HG03432 (cell line): Measurements from ENCODE around the gene ATP11C.
"Not testable (repeated sequence)": the region's sequence is repeated elsewhere in the genome, so short reads cannot be mapped to it uniquely, and the experiment has no call there.

Experiments used
- ATAC-seq: cut with Tn5 transposase; IDR thresholded peaks from one replicate; pipeline ENCODE4 v1.9.1; 2021; ENCODE audit warnings: mild to moderate bottlenecking, moderate library complexity; ENCODE audit not compliant: unreplicated experiment

Gene ATP11C

DNA sequence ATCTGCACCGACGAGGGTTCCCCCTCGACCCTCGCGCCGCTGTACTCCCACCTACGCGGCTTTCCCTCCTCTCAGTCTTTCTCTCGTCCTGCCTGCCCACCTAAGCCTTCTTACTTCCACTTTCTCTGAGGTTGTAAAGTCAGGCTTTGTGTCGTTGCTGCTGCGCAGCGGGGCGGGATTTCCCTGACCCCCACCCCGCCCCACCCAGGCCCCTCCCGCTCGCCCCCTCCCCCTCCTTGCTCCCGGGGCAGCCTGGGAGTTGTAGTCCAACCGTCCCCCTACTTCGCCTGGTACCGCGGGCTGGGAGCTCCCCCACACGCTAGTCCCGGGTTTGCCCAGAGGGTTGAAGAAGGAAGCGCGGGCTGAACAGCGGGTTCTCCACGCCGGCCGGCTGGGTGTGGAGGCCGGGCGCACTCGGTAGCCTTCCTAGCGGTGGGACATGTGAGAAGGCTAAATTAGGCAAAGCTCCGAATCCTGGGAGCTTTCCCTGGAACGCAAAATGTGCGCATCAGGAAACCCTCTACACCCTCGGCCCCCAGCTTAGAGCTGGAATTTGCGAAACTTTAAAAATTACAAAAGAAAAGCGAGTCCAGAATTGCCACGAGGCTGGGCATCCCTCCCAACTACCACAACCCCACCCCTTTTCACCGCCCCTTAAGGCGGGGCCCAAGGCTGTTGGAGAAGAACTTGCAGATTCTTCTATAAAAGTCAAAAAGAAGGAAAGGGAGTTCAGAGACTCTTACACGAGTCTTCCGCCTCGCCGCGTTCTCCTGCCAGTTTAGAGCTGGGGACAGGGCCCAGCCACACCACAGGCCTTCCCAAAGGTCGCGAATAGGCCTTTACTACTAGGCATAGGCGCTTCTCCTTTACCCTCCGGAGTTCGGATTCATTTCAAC lies at the start of gene ATP11C:
Gene ATP11C, minus strand, starts transcription at position 153 of the 896 bp plus-strand sequence. CDS start 1,011 bp downstream, outside the sequence.
- peak; percentile 83 for ATAC-seq

DNA sequence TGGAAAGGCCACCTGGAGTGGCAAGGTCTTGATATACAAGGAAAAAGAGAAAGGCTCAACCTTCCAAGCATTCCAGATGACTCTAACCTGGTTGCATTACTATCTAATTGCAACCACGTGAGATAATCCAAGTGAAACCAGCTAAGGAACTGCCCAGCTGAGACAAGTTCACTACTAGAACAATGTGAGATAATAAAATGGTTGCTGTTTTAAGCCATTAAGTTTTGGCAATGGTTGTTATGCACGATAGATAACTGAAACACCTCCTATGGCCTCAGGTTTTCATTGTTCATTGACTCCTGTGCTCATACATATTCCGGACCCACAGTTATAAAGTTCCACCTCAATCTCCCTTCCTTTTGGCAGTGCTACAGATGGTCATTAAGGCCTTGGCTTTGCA lies 41.6 kb upstream of the ATP11C start:
- no peak for ATAC-seq

DNA sequence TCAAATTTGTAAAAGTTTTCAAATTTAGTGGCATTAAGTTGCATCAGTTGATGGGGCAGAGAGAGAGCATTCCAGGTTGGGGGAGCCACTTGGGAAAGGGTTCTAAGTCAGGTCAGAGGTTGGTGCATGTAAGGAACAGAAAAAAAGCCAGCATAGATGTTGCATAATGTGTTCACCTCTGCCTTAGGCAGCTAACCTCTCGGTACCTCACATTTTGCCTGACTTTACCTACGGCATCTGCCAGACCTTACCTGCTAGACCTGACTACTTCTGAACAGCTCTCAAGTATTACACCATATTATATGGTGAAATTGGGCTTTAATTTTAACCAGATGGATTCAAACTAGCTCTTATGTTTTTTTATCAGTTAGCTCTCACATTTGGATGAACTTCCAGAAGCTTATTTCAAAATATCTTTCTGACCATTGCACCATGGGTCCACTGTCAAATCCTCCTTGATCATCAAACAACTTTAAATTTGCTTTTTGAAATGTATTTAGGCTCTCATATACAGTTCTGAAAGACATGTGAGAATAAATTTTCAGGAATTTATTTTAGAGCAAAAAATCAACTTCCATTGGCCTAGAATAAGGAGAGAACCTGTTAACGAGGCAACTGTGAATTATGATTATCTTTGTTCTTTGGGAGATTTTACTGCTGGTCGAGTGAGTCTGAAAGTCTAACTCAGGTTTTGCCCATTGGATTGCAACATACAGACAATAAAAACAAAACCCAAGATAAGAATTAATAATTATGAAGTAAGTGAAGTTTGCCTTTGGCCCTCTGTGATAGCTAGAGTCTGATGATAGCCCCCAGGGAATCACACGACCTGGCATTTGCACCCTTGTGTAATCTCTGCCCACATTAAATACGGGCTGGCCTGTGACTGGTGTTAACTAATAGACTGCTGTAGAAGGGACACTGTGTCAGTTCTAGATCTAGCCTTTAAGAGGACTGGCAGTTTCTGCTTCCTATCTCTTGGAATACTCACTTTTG lies 40.1 kb upstream of the ATP11C start:
- no peak for ATAC-seq

DNA sequence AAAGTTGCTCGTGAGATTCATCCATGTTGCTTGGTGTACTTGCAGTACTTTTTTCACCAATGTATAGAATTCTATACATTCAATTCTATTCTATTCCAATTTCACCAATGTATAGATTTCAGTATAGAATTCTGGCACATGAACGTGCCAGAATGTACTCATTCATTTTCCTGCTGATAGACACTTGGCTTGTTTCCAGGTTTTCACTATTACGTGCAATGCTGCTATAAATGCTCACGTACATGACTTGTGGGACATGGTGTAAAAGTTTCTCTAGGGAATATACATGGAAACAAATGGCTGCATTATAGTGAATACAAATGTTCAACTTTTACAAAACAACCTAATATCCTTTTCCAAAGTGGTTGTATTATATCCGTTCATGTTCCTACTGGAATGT lies 39.3 kb upstream of the ATP11C start:
- ATAC-seq: no peak

DNA sequence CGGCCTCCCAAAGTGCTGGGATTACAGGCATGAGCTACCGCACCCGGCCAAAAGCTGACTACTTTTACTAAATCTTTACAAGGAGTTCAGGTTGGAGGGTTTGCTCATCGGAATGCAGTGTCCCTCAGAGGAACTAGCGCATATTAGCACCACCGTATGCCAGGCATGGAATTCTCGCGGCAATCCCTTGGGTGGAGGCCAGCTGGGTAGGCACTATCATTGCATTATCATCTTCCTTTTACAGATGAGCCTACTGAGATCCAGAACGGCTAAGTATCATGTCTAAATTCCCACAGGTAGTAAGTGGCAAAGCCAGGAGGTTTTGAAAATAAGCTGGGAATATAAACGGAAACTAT lies 38.5 kb upstream of the ATP11C start:
- ATAC-seq: no peak

DNA sequence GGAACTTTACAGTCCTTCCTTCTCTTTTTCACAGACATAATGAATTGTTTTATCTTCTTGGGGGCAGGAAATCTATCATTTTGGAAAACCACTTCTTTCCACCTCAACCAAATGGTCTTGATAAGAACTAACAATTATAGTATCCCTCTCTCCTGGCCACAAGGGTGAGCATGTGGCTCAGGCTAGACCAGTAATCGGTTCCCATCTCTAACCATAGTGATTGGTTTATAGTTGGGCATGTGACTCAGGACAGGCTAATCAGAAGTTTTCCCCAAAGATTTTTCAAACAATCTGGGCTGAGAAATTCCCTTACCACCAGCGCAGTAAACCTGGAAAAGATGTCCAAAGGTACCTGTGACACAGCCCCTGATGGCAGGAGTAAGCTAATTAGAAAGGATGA lies 36.4 kb upstream of the ATP11C start:
- ATAC-seq: no peak

DNA sequence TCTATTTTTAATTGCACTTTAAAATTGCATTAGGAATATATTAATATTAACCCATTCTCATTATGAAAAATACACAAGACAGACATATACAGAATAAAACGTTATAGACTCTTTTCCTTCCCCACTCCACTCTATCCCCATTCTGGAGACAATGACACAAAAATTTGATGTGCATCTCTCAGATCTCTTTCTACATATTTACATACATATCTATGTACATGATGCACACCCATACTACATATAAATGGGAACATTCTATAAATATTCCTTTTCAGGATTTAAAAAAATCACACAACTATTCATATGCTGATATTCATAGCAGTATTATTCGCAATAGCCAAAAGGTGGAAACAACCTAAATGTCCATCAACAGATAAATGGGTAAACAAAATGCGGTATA lies 34.9 kb upstream of the ATP11C start:
- ATAC-seq: no peak

DNA sequence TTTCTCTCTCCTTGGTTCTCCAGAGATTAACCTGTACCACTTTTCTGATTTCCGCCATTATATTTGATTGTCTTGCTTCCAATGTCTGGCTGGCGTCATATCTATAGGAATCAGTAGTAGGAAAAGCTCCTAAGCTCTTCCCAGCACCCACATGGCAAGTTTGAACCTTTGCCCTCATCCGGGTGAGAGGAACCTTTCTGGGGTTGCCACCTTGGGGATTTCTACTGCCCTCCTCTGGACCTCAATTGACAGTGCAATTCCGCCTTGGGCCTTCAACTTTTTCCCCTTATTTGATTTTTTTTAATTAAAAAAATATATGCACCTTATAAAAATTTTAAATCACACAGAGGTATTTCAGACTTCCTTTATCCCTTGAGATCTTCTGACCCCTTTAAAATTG lies 34.4 kb upstream of the ATP11C start:
- peak; percentile 52 for ATAC-seq

DNA sequence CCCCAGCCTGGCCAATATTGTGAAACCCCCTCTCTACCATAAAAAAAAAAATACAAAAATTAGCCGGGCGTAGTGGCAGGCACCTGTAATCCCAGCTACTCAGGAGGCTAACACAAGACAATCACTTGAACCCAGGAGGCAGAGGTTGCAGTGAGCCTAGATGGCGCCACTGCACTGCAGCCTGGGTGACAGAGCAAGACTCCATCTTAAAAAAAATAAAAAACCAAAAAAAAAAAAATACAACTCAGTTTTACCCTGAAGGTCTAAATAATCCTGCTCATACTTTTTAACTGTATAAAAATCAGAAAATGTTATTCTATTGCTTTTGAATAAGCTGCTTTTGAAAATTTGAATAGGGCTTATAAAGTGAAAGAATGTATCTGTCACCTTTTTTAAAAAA lies 33.3 kb upstream of the ATP11C start:
- ATAC-seq: not testable (repeated sequence)

DNA sequence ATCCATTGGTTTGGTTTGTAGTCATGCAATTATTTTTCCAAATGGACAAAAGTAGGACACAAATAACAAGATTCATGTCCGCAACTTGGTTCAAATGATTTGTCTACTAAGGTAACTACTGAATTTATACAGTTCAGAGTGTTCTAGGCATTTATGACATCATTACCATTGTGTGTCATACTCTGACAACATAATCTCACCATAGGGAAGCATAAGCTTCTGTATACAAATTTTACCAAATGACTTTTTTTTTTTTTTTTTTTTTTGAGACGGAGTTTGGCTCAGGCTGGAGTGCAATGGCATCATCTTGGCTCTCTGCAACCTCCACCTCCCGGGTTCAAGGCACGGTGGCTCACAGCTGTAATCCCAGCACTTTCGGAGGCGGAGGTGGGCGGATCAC lies 32.6 kb upstream of the ATP11C start, which contains the start of gene CXorf66:
Gene CXorf66, minus strand, starts transcription at position 101 of the 400 bp plus-strand sequence. Its CDS starts 25 bp downstream, at position 76.
- no peak for ATAC-seq

DNA sequence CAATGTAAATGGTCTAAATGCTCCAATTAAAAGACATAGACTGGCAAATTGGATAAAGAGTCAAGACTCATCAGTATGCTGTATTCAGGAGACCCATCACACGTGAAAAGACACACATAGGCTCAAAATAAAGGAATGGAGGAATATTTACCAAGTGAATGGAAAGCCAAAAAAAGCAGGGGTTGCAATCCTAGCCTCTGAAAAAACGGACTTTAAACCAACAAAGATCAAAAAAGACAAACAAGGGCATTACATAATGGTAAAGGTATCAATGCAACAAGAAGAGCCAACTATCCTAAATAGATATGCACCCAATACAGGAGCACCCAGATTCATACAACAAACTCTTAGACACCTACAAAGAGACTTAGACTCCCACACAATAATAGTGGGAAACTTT lies 28.2 kb upstream of the ATP11C start:
- not testable (repeated sequence) for ATAC-seq

DNA sequence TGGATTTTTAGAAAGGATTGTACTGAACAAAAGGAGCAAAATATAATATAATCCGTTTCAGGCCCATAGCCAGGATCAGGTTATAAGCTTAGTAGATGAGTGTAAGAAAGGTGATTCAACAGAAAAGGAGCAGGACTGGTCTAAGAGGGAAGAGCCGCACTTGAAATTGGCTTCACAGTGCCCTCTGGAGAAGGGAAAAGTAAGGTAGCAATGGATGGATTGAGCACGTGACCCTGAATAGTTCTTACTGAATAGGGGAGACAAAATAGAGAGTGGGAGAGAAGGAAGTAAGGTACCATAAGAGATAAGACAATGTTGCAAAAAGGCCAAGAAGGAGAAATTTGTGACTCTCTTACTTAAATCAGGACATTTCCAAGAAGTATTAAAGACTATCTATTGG lies 16.9 kb upstream of the ATP11C start:
- no peak for ATAC-seq

DNA sequence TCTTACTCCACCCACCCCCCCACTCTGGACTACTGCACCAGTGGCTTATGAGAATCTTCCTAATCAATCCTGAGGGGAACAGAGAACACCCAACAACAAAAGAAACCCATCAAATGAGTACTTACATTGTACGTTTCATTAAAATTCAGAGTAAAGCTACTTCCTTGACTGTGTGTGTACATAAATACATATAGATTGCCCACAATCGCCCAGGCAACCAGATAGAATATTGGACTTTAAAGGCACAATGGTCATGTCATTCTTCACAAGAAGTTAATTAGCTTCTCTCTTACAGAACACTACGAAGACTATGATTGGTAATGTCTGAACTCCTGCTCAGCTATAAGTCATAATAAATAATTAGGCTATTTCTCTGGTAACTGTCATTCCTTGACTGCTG lies 12.2 kb upstream of the ATP11C start:
- ATAC-seq: no peak

DNA sequence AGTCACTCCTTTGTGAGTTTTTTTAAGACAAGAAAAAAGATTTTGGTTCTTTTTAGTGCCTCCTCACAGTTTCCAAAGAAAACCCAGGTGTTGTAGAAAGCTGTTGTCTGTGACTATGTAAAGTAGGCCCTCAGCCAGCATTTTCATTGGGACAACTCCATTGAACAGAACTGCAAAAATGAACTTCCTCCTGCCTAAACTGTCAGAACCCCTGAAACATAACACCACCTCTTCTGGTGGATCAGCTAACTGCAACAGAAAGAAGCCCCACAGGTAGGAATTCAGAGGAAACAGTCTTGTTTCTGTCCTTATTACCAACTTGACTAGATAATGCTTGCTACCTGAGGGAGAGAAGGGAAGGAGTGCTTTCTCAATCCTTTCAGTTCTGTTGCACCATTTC lies 3.4 kb upstream of the ATP11C start:
- ATAC-seq: no peak

DNA sequence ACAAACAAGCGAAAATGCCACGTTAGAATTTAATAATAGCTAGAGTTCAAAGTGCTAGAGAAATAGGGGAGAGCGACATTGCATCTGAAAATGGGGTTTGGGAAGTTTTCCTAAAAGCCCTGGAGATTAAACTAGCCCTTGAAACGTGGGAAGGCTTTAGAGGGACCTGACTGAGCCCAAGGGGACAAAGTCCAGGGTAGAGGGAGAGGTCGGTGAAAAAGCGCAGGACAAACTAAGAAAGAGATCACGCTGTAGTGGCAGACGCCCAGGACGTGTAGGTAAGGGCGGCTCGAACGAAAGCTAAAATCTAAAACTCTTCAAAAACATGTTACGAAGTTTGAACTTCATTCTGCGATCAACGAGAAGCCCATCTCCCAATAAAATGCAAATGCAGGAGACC lies 1.1 kb upstream of the ATP11C start:
- ATAC-seq: no peak

DNA sequence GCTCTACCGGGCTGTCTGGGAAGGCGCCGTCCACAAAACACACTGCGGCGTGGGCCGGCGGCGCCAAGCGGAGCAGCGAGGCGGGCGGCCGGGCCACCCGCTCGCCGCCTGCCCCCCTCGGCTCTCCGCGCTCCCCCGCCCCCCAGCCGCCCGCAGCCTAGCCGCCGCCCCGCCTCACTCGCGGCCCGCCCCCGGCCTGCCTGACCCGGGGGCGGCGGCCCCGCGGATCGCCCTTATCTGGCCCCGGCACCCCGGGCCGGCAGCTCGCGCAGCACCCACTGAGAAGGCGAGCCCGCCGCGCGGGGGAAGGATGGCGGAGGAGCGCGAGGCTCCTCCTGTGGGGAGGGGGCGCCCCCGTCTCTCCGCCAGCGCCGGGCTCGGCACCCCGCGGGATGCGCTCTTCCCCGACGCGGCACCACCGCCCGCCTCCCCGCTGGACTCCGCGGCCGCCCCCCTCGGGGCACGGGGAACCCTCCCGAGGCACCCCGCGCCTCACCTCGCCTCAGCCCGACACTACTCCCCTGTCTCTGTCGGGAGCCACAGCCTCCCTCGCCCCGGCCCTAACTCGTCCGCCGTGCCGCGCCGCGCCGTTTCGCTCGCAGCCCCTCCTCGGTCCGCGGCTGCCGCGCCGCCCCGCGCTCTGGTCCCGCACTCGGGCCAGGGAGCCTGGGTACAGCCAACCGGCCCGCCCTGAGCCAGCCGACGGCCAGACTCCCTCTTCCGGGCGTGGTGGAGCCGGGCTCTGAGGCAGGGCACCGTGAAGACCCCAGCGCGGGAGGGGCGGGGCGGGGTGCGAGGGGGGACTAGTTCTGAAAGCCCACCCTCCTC lies 566 bp downstream of the ATP11C start:
- ATAC-seq: peak; percentile 47

DNA sequence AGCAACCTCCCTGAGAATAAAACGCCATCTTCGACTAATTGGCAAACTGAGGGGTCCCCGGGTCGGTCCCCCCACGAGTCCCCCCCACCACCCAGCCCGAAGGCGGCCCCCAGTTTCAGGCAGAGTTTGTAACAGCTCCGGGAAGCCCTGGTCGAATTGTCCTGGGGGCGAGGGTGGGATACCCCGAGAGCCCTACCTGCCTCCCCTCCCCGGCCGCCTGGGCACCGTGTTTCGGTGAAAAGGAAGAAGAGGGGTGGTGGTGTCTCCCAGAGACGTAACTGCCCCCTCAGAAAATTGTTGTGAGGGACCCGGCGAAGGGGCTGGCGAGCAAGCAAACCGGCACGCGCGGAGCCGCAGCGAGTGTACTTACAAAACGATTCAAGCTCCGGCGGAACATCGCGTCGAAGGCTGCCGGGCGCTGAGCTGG lies 1.2 kb downstream of the ATP11C start:
- no peak for ATAC-seq

DNA sequence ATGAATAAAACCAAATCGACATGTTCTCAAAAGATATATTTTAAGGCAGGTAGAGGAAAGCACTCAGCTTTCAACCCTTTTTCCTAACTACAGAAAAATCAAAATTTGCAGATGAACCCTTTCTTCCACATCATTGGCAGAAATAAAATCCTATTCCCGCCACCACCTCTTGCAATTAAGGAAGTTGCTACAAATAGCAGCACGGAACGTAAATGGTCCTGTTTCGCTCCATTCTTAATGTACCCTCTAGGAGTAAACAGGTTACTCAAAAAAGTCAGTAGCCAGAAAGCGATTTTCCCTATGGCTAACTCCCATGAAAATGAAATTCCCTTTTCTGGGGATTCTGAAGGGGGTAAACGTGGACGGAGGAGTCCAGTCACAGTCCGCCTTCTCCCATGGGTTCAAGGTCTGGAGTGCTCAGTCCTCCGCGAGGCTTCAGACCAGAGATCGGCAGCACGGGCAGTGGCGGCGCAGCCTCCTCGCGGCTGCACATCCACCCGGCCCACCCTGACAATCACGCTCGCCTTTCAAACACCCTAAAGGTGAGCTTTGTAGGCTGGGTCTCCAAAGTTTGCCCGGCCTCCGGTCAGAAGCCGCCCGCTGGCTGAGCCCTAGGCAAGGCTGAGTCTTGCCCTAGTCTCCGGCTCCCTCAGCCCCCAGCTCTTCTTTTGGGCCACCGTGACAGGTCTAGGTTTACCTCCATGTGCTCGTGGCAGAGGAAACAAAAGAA lies 1.8 kb downstream of the ATP11C start:
- ATAC-seq: peak; percentile 8

DNA sequence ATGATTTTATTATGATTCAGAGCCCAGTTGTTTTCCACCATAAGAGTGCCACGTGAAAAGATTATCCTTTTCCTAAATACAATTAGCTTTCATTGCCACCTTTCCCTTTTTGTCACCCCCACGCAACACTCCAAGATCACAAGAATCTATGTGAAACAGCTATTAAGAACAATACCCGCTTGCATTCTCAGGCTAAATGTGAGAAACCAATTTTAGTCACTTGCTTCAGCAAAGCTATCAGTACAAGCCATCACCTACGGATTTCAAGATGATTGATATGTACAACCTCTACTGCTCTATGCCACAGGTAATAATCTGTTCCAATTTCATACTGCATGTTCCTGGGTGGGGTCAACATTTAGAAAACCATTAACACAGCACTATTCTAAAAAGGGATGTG lies 2.5 kb downstream of the ATP11C start:
- ATAC-seq: no peak

DNA sequence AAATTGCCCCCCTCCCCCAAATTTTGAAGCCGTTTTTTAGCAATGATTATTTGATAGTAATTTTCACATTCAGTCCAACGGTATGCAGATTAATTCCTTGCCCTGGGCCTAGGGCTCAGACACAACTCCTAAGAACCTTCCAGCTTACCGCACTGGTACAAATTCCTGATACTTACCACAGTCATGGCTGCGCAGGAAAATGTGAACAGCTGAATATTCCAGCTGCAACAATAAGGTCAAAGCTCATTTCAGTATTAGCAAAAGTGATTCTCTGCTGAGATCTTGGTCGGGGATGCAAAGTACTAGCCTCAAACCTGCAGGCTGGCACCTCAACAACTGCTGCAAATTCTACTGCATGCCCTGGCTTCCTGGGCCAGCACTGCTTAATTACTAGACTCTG lies 3.0 kb downstream of the ATP11C start:
- ATAC-seq: no peak
